ENCODE measurements around the gene MAPK8.
A peak's percentile ranks its signal among the peaks of the same experiment; 100 is the strongest.

MAPK8 gene

GRCh38 chr10:48294431-48294830 lies 12.0 kb upstream of the MAPK8 start:
- DNase-seq: no peak

- DNase-seq: no peak
Measured at GRCh38 chr10:48296576-48297098, 9.8 kb upstream of the MAPK8 start.

GRCh38 chr10:48299066-48299465 lies 7.4 kb upstream of the MAPK8 start:
- DNase-seq: peak; percentile 19

GRCh38 chr10:48299692-48300091 lies 6.8 kb upstream of the MAPK8 start:
- no peak for DNase-seq

- DNase-seq: no peak
Measured at GRCh38 chr10:48300556-48300955, 5.9 kb upstream of the MAPK8 start.

GRCh38 chr10:48302515-48303476 lies 3.7 kb upstream of the MAPK8 start:
- DNase-seq: no peak

- DNase-seq: no peak
Measured at GRCh38 chr10:48305905-48306264, 592 bp upstream of the MAPK8 start.

- no peak for DNase-seq
Measured at GRCh38 chr10:48306870-48307710, 613 bp downstream of the MAPK8 start.

GRCh38 chr10:48307711-48308018 lies 1.2 kb downstream of the MAPK8 start:
- no peak for DNase-seq

GRCh38 chr10:48309711-48310226 lies 3.3 kb downstream of the MAPK8 start:
- no peak for DNase-seq

GRCh38 chr10:48314107-48314506 lies 7.6 kb downstream of the MAPK8 start:
- no peak for DNase-seq

- no peak for DNase-seq
Measured at GRCh38 chr10:48316236-48316635, 9.8 kb downstream of the MAPK8 start.

GRCh38 chr10:48317321-48317990 lies 11.0 kb downstream of the MAPK8 start:
- no peak for DNase-seq

GRCh38 chr10:48322017-48322416 lies 15.5 kb downstream of the MAPK8 start:
- no peak for DNase-seq

- no peak for DNase-seq
Measured at GRCh38 chr10:48324580-48324979, 18.1 kb downstream of the MAPK8 start.

- DNase-seq: no peak
Measured at GRCh38 chr10:48330269-48330668, 23.8 kb downstream of the MAPK8 start.

GRCh38 chr10:48331436-48331835 lies 25.0 kb downstream of the MAPK8 start:
- DNase-seq: no peak

- DNase-seq: peak; percentile 27
Measured at GRCh38 chr10:48332166-48332870, 25.8 kb downstream of the MAPK8 start.

GRCh38 chr10:48332871-48333216 lies 26.4 kb downstream of the MAPK8 start:
- no peak for DNase-seq

GRCh38 chr10:48333856-48334255 lies 27.4 kb downstream of the MAPK8 start:
- no peak for DNase-seq

GRCh38 chr10:48335788-48336187 lies 29.3 kb downstream of the MAPK8 start:
- DNase-seq: no peak

- no peak for DNase-seq
Measured at GRCh38 chr10:48336978-48337599, 30.6 kb downstream of the MAPK8 start.
